IPS-15b (cell line): ENCODE results near the gene MOXD1.

Source experiments
- H3K27me3 ChIP-seq: one replicate; pipeline ENCODE4 v1.6.1; 2013; ENCODE audit warnings: low read length; ENCODE audit not compliant: control insufficient read depth, insufficient read depth
- H3K36me3 ChIP-seq: one replicate; pipeline ENCODE4 v1.6.1; 2013; ENCODE audit warnings: low read length; ENCODE audit not compliant: control insufficient read depth, insufficient read depth
- H3K4me1 ChIP-seq: one replicate; pipeline ENCODE4 v1.6.1; 2013; ENCODE audit warnings: mild to moderate bottlenecking, low read length; ENCODE audit not compliant: control insufficient read depth, insufficient read depth
- H3K4me3 ChIP-seq: one replicate; pipeline ENCODE4 v1.5.1; 2013; ENCODE audit warnings: low read depth, low read length
- H3K9ac ChIP-seq: one replicate; pipeline ENCODE4 v1.6.1; 2013; ENCODE audit warnings: low read depth, mild to moderate bottlenecking, low read length
- H3K9me3 ChIP-seq: one replicate; pipeline ENCODE4 v1.6.1; 2013; ENCODE audit warnings: mild to moderate bottlenecking, low read length; ENCODE audit not compliant: control insufficient read depth, insufficient read depth

MOXD1 gene

GRCh38 chr6:132246632-132247270, 154.5 kb downstream of the MOXD1 start:
- H3K4me3 ChIP-seq = no peak overlapping the region
- H3K4me1 ChIP-seq = no peaks in the 10 kb centered on the region
- no peak overlapping the region for H3K9ac ChIP-seq
- H3K36me3 ChIP-seq = no peaks in the 10 kb centered on the region
- H3K9me3 ChIP-seq = peaks cover 4% of the 10 kb centered on the region
- H3K27me3 ChIP-seq = no peaks in the 10 kb centered on the region

DNA sequence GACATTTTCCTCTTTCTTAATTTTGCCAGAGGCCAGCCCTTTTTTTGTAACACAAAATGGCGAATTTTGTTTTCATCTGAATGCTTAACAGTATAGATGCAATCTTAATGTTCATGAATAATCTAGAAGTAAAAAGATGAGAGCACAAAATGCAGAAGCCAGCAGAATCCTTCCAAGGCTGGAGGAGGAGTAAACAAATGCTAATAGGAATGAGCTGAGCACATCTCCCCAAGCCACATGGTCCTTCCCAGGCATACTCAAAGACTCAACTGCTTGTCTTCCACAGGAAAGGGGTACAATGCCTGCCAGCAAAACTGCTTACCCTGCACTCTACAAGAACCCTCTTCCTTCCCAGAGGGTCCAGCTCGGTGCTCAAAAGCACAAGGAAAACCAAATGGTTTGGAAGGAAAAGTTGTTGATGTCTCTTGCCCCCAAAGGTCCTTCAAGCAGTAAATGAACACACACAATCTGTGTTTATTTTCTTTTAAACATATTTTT, 155.1 kb downstream of the MOXD1 start:
- H3K36me3 ChIP-seq = no peaks in the 10 kb centered on the region
- H3K4me3 ChIP-seq = no peak overlapping the region
- H3K27me3 ChIP-seq = no peaks in the 10 kb centered on the region
- no peak overlapping the region for H3K9ac ChIP-seq
- H3K4me1 ChIP-seq = no peaks in the 10 kb centered on the region
- no peaks in the 10 kb centered on the region for H3K9me3 ChIP-seq
